ENCODE results near the gene KRTAP1-4.

KRTAP1-4 gene

DNA sequence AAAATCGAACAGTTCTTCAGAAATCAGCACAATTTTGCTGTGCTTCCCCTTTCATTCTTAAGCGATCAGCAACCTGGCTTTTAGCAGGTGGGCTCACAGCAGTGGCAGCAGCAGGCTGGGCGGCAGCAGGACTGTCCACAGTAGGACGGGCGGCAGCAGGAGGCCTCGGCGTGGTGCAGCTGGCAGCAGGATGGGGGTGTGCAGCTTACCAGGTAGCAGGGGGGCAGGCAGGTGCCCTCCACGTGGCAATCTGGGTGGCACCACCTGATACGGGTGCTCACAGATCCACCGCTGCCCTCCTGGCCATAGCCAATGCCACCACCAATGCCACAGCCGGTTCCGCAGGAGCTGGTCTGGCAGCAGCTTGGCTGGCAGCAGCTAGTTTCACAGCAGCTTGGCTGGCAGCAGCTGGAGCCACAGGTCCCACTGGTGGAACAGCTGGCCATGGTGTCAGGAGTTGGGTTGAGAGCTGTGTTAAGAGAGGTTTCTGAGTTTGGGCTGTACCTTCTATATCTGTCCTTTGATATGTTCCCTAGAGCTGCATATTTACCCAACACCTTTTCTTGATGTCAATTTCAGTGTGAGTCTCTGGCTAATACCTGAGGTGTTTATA lies at the start of gene KRTAP1-4:
KRTAP1-4 (minus strand) TSS at position 563 of the 613 bp plus-strand sequence; CDS start at position 446, 117 bp downstream.
- H3K4me3 ChIP-seq (ENCODE audit: low read depth, low read length) = no peak within 1 kb of the TSS
- TF ChIP-seq, protein P1, sequence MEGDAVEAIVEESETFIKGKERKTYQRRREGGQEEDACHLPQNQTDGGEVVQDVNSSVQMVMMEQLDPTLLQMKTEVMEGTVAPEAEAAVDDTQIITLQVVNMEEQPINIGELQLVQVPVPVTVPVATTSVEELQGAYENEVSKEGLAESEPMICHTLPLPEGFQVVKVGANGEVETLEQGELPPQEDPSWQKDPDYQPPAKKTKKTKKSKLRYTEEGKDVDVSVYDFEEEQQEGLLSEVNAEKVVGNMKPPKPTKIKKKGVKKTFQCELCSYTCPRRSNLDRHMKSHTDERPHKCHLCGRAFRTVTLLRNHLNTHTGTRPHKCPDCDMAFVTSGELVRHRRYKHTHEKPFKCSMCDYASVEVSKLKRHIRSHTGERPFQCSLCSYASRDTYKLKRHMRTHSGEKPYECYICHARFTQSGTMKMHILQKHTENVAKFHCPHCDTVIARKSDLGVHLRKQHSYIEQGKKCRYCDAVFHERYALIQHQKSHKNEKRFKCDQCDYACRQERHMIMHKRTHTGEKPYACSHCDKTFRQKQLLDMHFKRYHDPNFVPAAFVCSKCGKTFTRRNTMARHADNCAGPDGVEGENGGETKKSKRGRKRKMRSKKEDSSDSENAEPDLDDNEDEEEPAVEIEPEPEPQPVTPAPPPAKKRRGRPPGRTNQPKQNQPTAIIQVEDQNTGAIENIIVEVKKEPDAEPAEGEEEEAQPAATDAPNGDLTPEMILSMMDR (IDR thresholded peaks at IDR 0.05; ENCODE audit: low read depth, low read length) = no peak

DNA sequence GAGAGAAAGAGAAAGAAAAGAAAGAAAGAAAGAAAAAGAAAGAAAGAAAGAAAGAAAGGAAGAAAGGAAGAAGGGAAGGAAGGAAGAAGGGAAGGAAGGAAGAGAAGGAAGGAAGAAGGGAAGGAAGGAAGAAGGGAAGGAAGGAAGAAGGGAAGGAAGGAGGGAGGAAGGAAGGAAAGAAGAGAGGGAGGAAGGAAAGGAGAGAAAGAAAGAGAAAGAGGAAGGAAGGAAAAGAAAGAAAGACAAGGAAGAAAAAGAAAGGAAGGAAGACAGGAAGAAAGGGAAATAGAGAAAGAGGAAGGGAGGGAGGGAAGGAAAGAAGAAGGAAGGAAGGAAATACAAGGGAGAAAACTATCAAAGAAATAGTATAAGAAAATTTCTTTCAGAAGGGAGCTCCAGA lies 46.8 kb upstream of the KRTAP1-4 start:
- H3K4me3 ChIP-seq (ENCODE audit: low read depth, low read length) = no peak overlapping the region
- TF ChIP-seq, protein P1 (IDR thresholded peaks at IDR 0.05; ENCODE audit: low read depth, low read length) = no peak

GRCh38 chr17:41073676-41074075 lies 43.7 kb upstream of the KRTAP1-4 start:
- TF ChIP-seq, protein P1 (IDR thresholded peaks at IDR 0.05; ENCODE audit: low read depth, low read length) = no peak
- no peak overlapping the region for H3K4me3 ChIP-seq (ENCODE audit: low read depth, low read length)

DNA sequence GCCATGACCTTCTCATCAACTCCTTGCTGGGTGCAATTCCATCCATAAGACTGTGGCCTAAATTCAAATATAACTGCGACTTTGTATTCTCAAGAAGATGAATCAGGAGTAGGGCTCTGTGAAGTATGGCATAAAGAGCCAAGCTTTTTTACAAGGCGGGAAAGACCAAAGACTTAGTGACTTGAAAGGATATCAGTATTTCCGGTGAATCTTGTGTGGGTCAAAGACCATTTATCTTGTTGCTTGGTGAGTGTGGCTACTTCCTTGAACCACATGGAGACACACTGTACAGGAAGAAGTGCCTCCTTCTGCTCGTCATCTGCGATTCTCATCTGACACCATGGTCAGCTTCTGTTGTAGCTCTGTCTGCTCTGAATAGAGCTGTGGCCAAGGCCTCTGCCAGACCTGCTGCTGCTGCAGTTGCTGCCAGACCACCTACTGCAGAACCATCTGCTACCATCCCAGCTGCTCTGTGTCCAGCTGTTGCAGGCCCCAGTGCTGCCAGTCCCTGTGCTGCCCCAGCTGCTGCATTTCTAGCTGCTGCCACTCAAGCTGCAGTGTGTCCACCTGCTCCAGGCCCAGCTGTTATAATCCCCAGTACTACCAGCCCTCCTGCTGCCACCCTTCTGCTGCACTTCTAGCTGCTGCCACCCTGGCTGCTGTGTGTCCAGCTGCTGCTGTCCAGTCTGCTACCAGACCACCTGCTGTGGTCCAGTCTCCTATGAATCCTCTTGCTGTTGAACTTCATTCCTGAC lies 41.8 kb upstream of the KRTAP1-4 start:
- TF ChIP-seq, protein P1 (IDR thresholded peaks at IDR 0.05; ENCODE audit: low read depth, low read length) = no peak
- no peak overlapping the region for H3K4me3 ChIP-seq (ENCODE audit: low read depth, low read length)

GRCh38 chr17:41069031-41069430 lies 39.0 kb upstream of the KRTAP1-4 start:
- no peak overlapping the region for H3K4me3 ChIP-seq (ENCODE audit: low read depth, low read length)

GRCh38 chr17:41067281-41067680 lies 37.3 kb upstream of the KRTAP1-4 start:
- H3K4me3 ChIP-seq (ENCODE audit: low read depth, low read length) = no peak overlapping the region
- TF ChIP-seq, protein P1 (IDR thresholded peaks at IDR 0.05; ENCODE audit: low read depth, low read length) = no peak

More at GRCh38 chr17:41069031-41069430, 39.0 kb upstream of the KRTAP1-4 start:
- TF ChIP-seq, protein P1 (IDR thresholded peaks at IDR 0.05; ENCODE audit: low read depth, low read length) = no peak
